NOMO-1 treated with DMSO at 0.1 percent for 48 hours (cell line): Measurements from ENCODE around the gene SOBP.
"Not testable (repeated sequence)": the region's sequence is repeated elsewhere in the genome, so short reads cannot be mapped to it uniquely, and the experiment has no call there.

ENCODE experiments used
- DNase-seq: peaks from one replicate; lab custom pipeline; 2025; ENCODE audit not compliant: unreplicated experiment; lab: John Stamatoyannopoulos, UW

SOBP gene

DNA sequence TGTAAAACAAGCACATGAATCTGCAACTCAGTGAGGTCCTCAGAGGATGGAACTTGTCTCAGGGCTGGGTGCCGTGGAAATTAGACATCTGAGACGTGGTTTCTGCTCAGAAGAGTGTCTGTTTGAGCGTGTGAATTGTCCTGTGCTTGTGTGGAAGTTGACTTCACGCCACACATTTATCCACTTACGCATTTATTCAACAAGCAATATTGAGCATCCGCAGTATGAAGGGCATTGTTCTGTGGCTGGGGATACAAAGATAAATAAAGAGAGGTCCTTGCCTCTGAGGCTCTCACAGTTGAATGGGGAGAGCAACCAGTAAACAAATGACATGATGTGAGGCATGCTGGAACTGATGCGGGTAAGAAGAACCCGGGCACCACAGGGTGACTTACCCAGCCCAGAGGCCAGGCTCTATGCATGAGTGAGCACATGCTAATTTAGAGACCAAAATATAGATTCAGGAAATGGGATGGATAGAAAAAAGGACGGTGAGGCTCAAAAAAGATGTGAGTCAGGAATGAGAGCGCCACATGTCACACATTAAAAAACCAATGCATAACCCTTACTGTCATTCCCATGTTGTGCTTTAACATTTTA is 60.4 kb downstream of the SOBP start:
- DNase-seq, result no peak

DNA sequence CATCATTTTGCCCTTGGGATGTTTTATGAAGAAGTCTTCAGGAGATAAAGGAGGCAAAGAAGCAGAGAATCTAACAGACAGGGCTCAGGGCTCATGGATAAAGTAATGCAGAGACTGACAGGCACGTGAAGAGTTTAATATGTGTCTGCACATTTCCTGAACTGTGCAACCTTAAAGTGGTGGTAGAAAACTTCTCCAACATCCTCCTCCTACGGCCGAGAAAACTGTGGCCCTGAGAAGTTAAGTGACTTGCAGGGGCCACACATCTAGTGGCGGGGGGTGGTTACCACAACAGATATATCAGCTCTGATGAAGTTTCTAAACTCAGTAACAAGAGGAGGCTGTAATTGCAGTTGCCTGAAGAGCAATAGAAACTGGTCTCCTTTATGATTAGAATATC is 61.0 kb downstream of the SOBP start:
- DNase-seq, result no peak

GRCh38 chr6:107553121-107553520 is 63.2 kb downstream of the SOBP start:
- DNase-seq, result not testable (repeated sequence)

DNA sequence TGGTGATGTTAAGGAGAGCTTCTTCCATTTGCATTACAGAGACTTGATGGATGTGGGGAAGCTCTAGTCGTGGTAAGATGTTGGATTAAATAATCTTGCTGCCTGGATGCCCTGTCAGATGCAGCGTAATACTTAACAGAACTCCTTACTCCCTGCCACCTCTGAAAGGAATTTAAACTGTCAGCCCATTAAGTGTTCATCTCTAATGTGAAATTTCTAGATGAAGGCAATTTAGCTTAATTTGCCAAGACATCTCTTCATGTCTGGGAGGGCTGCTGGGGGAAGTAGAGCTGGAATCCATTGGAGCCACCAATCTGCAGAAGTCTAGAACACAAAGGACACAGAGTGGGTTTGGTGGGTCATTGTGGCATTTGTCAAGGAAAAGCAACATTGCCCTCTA is 64.4 kb downstream of the SOBP start:
- no peak for DNase-seq

GRCh38 chr6:107554918-107555317 is 65.0 kb downstream of the SOBP start:
- no peak for DNase-seq

GRCh38 chr6:107555449-107555848 is 65.5 kb downstream of the SOBP start:
- no peak for DNase-seq

DNA sequence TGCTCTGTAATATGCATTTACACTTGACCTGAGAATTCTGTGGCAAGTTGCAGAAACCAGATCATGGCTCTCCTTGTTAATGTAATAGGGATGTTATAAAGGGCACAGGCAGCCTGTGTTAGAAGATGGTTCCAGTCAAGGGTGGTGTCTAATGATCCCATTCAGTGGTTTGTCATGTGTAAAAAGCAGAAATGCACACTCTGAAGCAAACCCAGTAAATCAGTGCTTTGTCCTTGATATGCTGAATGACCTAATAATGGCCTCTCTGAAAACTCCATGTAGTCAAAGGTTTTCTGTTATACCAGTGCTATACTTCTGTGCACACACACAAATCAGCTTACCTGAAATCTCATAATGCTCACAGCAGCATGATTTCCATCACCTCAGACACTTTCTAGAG is 66.2 kb downstream of the SOBP start:
- DNase-seq, result no peak

GRCh38 chr6:107557698-107558097 is 67.8 kb downstream of the SOBP start:
- no peak for DNase-seq

GRCh38 chr6:107560657-107561056 is 70.7 kb downstream of the SOBP start:
- DNase-seq, result no peak

DNA sequence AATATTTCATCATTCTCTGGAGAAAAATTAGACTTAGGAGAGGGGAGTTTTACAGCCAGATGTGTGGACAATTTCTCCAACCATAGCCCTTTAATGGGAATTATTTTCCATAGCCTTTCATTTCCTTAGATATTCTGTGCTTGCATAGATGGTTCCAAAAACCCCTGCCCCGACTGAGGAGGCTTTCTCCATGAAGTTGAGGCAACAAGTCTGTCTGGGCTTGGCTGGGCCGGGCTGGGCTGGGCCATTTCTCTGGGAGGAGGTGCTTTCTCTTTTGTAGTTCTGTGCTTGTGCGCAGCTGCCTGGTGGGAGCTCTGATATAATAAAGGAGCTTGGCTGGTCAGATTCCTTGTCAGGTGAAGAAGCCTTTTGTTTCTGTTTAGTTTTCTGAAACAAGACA is 71.4 kb downstream of the SOBP start:
- no peak for DNase-seq

GRCh38 chr6:107563694-107564588 is 74.0 kb downstream of the SOBP start:
- no peak for DNase-seq

DNA sequence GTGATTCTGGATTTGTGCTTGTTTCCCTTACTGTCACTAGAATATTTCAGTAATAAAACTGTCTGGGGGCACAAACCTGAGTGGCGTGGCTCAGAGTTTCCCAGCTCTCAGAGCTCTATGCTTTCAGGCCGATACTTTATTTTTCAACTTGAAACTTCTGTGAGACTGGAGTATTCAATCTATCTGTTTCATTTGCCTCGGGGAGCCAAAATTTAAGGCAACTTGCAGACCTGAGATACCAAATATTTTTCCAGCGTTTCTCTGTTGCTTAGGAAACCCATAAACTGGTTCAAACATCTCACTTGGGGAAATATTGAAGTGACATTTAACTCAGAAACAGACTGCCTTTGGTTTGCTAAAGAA is 74.7 kb downstream of the SOBP start:
- no peak for DNase-seq

- DNase-seq, result no peak
These were observed 75.3 kb downstream of the SOBP start for GRCh38 chr6:107565165-107565723.

GRCh38 chr6:107567643-107568042 is 77.7 kb downstream of the SOBP start:
- DNase-seq, result no peak

DNA sequence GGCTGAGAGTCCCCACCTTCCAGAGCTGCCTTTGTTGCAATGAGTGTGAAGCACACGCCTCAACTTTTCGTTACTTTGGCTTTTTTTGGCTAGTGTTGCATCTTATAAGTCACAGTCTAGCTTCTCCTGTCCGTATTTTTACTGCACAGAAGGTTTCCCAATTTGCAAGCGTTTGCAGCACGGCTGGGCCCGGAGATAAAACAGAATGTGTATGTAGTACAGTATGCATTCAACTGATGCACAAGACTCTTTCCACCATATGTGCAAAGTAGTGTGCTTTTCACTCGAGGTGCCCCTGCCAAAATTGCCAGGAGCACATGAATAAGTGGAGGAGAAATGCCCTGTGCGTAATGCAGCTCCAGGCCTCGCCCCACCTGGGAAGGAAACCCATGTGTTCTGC is 79.6 kb downstream of the SOBP start:
- DNase-seq, result no peak

GRCh38 chr6:107571354-107571753 is 81.4 kb downstream of the SOBP start:
- DNase-seq, result no peak

GRCh38 chr6:107572886-107573285 is 83.0 kb downstream of the SOBP start:
- DNase-seq, result no peak

DNA sequence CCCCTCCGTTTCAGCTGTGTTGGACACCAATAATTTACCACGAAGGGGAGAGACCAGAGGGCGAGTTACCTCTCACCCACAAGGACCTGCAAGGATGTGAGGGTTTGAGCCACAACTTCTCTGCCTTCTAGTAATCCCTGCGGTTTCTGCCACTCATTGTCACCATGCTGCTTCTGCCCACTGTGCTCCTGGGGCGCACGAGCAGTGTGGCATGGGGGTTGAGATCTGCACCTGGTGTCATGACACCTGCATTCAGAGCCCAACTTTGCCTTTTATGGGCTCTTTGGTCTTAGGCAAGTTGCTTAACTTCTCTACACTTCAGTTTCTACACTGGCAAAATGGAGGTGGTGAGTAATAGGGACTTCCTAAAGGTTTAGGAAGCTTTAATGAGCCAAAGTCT is 84.9 kb downstream of the SOBP start:
- no peak for DNase-seq

DNA sequence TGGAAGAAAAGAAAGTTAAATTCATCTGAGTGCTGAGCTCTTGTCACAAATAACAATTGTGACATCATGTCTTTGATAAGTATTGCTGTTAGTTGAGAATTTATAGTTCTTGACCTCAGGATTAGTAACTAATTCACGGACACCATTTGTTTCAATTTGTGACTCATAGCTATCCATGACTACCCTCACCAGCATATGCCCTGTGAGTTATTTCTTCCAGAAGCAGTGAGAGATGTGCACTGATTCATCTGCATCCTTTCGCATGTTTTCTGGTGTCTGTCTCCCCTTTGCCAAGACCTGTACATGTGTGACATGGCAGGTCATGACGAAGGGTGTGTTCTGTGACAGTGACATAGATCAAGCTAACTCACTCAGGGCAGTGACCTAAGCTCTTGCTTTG is 86.9 kb downstream of the SOBP start:
- DNase-seq, result no peak

GRCh38 chr6:107578642-107579341 is 88.9 kb downstream of the SOBP start:
- no peak for DNase-seq

- no peak for DNase-seq
These were observed 89.6 kb downstream of the SOBP start for GRCh38 chr6:107579456-107580056.
